Cardiac muscle cell (in vitro differentiated cells and primary cell): ENCODE data around the gene PPP1CA. TPM values are rescaled to one million over a fixed set of nuclear protein-coding genes. Genes with fewer than 3 reads are reported as not detected.

Experiments used
- DNase-seq, 2 donors: peaks; one replicate each; pipeline versions ENCODE4 v3.0.0 to v3.0.0-alpha.2; 2010 to 2017; ENCODE audit warnings: low read depth in 1 of 2, low spot score in 1 of 2
- H3K27ac ChIP-seq: fragments of 200-600 bp; sonication (generic); 2 replicates; pipeline ENCODE4 v1.5.1; 2016
- H3K27me3 ChIP-seq: fragments of 200-600 bp; sonication (generic); 2 replicates; pipeline ENCODE4 v1.6.0; 2016; ENCODE audit warnings: control low read depth
- H3K36me3 ChIP-seq: fragments of 200-600 bp; sonication (generic); 2 replicates; pipeline ENCODE4 v1.5.1; 2016; ENCODE audit warnings: control low read depth
- H3K4me1 ChIP-seq: fragments of 200-600 bp; sonication (generic); 2 replicates; pipeline ENCODE4 v1.8.1; 2017; ENCODE audit warnings: low read depth, mild to moderate bottlenecking, mixed run types
- H3K4me3 ChIP-seq: fragments of 200-600 bp; sonication (generic); 2 replicates; pipeline ENCODE4 v1.5.1; 2016; ENCODE audit warnings: mild to moderate bottlenecking
- H3K9me3 ChIP-seq: fragments of 200-600 bp; sonication (generic); 2 replicates; pipeline ENCODE4 v1.5.1; 2017; ENCODE audit warnings: low read depth, mild to moderate bottlenecking, control low read depth
- CTCF ChIP-seq: IDR thresholded peaks from 2 replicates; pipeline ENCODE4 v1.5.1; 2012; ENCODE audit warnings: low read depth, mild to moderate bottlenecking, low read length
- polyA plus RNA-seq: library from polyadenylated mRNA; unstranded; fragments of >200 nt; fragmentation: Nextera tagmentation; extraction: Ambion mirVana; gene quantifications from 2 replicates; pipeline ENCODE4 v1.2.1, GENCODE V29; 2016
- total RNA-seq: library from RNA; depleted of rRNA; stranded (reverse); fragments of >200 nt; gene quantifications from 2 replicates; pipeline ENCODE4 v1.2.3, GENCODE V29; 2016

The PPP1CA gene
- total and polyA plus RNA-seq, 2 experiments from 2014 or later: 142 to 235 TPM

GRCh38 chr11:67416416-67417335 is 15.0 kb upstream of the PPP1CA start:
- DNase-seq: peak in 1 of 2 donors; percentile 35
- Histone ChIP-seq H3K9me3 (no peaks in the 10 kb centered on the region), H3K4me1 (peaks cover 7% of the 10 kb centered on the region), H3K4me3 (no peak overlapping the region), H3K27ac (no peak overlapping the region), H3K27me3 (peaks cover 9% of the 10 kb centered on the region), H3K36me3 (no peaks in the 10 kb centered on the region)
- TF ChIP-seq CTCF: no peak

GRCh38 chr11:67415501-67416304 is 14.0 kb upstream of the PPP1CA start, which contains the start of gene CARNS1:
Gene CARNS1 (plus strand): TSS chr11:67415678. CDS start chr11:67416200, 522 bp downstream.
- no peaks in the 10 kb centered on the region for H3K36me3 ChIP-seq
- H3K4me3 ChIP-seq: peak within 1 kb of the TSS; percentile 25
- TF ChIP-seq CTCF: no peak
- H3K27me3 ChIP-seq: peaks cover 9% of the 10 kb centered on the region
- H3K27ac ChIP-seq: no peak within 1 kb of the TSS
- no peaks in the 10 kb centered on the region for H3K9me3 ChIP-seq
- H3K4me1 ChIP-seq: peaks cover 7% of the 10 kb centered on the region
- DNase-seq: no peak

- Histone ChIP-seq H3K4me1 (no peaks in the 10 kb centered on the region), H3K9me3 (no peaks in the 10 kb centered on the region), H3K27me3 (peaks cover 9% of the 10 kb centered on the region), H3K36me3 (no peaks in the 10 kb centered on the region), H3K4me3 (no peak overlapping the region), H3K27ac (no peak overlapping the region)
- DNase-seq: no peak
- no peak for TF ChIP-seq CTCF
Measured at GRCh38 chr11:67413266-67413849, 11.7 kb upstream of the PPP1CA start.

- Histone ChIP-seq H3K9me3 (no peaks in the 10 kb centered on the region), H3K36me3 (no peaks in the 10 kb centered on the region), H3K27me3 (peaks cover 9% of the 10 kb centered on the region), H3K4me1 (no peaks in the 10 kb centered on the region), H3K4me3 (no peak overlapping the region), H3K27ac (no peak overlapping the region)
- DNase-seq: no peak
- no peak for TF ChIP-seq CTCF
Measured at GRCh38 chr11:67412495-67413179, 11.0 kb upstream of the PPP1CA start.

- H3K9me3 ChIP-seq: no peaks in the 10 kb centered on the region
- H3K27me3 ChIP-seq: peaks cover 9% of the 10 kb centered on the region
- no peak for DNase-seq
- no peak for TF ChIP-seq CTCF
- H3K4me1 ChIP-seq: no peaks in the 10 kb centered on the region
- no peaks in the 10 kb centered on the region for H3K36me3 ChIP-seq
- no peak overlapping the region for H3K4me3 ChIP-seq
- no peak overlapping the region for H3K27ac ChIP-seq
Measured at GRCh38 chr11:67411785-67412152, 10.1 kb upstream of the PPP1CA start.
